HG03108 (cell line): ENCODE results near the gene NCOA3.
A peak's percentile ranks its signal among the peaks of the same experiment; 100 is the strongest.
"Not testable (repeated sequence)": the region's sequence is repeated elsewhere in the genome, so short reads cannot be mapped to it uniquely, and the experiment has no call there.

Experiments
- ATAC-seq: cut with Tn5 transposase; IDR thresholded peaks from one replicate; pipeline ENCODE4 v1.9.1; 2021; ENCODE audit warnings: moderate library complexity; ENCODE audit not compliant: unreplicated experiment

The NCOA3 gene

GRCh38 chr20:47468290-47469050 is 33.2 kb upstream of the NCOA3 start:
- ATAC-seq: peak; percentile 50

DNA sequence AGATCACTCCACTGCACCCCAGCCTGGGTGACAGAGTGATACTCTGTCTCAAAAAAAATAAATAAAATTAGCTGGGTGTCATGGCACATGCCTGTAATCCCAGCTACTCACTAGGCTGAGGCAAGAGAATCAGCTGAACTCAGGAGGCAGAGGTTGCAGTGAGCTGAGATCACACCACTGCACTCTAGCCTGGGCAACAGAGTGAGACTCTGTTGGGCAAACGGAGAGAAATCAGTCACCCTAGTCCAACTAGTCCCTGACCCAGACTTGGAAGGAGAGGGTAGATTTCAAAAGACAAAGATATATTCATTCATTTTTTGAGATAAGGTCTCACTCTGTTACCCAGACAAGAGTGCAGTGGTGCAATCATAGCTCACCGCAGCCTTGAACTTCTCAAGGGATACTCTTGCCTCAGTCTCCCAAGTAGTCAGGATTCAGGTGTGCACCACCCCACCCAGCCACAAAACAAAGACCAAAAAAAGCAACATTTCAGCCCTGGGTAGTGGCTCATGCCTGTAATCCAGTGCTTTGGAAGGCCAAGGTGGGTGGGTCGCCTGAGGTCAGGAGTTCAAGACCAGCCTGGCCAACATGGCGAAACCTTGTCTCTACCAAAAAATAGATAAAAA is 26.2 kb upstream of the NCOA3 start:
- no peak for ATAC-seq

DNA sequence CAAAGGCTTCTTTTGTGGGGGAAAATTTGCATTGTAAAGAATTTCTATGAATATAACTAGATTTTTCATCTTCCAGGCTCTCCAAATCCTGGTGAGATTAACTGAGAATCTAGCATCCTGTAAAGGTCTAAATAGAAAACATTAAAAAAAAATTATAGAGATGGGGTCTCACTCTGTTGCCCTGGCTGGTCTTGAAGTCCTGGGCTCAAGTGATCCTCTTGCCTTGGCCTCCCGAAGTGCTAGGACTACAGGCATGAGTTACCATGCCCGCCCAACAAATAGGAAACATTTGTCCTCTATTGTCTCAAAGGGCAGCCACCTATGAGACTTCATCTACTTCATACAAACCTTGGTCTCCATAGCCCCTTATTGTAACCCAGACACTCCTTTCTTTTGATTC is 25.2 kb upstream of the NCOA3 start:
- no peak for ATAC-seq

DNA sequence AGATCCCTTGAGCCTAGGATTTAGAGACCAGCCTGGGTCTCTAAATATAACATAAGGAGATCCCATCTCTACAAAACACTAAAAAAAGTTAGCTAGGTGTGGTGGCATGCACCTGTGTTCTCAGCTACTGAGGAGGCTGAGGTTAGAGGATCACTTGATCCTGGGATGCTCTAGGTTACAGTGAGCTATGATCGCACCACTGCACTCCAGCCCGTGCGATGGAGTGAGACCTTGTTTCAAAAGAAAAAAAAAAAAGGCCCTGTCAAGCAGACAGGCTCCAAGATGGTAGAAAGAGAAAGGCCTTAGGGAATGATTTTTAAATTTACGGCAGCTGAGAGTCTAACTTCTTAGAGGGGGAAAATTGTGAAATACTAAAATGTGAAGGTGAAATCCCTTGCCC is 22.6 kb upstream of the NCOA3 start:
- no peak for ATAC-seq

DNA sequence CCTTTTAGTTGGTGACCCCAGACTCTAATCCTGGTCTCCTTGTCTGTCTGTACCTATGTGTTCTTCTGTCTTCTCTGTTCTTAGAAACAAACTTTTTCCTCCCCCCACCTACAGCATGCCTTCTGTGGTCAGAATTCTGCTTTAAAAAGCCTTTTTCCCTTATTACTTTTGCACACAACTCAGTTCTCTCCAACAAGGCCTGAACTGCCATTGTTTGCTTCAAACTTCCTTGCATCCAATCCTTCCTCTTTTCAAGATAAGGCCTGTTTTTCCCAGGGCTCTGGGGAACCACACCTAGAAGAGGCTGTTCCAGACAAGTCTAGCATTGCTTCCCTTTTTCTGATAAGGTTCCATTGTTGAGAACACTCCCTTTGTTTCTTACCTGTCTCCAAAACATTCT is 22.2 kb upstream of the NCOA3 start:
- ATAC-seq: no peak

- ATAC-seq: no peak
Observed at GRCh38 chr20:47480239-47480638, 21.4 kb upstream of the NCOA3 start.

DNA sequence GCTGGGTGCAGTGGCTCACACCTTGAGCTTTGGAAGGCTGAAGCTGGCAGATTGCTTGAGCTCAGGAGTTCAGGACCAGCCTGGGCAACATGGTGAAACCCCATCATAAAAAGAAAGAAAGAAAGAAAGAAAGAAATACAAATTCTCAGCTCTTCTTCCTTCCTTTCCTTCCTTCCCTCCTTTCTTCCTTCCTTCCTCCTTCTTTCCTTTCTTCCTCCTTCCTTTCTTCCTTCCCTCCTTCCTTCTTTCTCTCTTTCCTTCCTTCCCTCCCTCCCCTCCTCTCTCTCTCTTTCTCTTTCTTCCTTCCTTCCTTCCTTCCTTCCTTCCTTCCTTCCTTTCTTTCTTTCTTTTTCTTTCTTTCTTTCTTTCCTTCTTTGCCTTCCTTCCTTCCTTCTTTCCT is 21.0 kb upstream of the NCOA3 start:
- ATAC-seq: no peak

- no peak for ATAC-seq
Observed at GRCh38 chr20:47481330-47482216, 20.1 kb upstream of the NCOA3 start.

DNA sequence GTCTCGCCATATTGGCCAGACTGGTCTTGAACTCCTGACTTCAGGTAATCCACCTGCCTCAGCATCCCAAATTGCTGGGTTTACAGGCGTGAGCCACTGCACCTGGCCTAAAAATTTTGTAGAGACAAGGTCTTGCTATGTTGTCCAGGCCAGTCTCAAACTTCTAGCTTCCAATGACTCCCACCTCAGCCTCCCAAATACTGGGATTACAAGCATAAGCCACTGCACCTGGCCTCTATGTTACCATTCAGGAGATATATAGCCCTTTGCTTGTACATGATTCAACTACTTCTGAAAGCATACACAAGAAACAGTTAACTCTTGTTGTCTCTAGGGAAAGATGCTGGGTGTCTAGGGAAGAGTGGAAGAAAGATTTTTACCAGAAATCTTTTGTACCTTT is 19.0 kb upstream of the NCOA3 start:
- no peak for ATAC-seq

GRCh38 chr20:47484303-47484702 is 17.4 kb upstream of the NCOA3 start:
- ATAC-seq: no peak

DNA sequence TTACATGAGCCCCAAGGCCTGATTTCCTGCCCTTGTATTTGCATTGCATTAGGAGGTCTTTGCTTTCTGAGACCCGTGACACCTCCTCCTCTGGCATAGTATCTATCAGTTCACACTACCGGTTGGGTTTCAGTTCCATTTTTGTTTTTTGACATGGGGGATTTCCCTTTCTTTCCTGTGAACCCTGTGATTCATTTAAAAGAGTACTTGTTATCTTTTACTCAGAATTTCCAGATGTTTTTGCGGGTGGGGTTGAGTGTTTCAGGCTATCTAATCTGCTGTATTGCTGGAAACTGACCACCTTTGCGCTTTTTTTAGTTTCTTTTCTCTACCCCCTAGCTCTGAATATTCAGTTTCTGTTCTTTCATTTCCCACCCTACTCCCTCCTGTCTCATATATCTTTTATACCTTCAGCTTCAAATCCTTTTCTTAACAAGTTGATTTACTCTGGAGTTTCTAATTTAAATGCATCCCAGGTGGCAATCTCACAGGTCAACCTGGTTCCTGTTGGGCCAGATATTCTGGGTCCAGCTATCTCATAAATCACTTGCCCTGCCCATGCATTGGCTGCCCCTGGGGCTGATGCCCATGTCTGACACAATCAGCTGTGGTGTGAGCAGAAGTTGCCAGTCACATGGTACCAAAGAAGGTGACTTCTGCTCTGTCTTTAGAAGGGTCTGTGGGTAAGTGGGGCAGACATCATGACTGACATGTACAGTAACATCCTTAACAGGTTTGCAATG is 14.3 kb upstream of the NCOA3 start:
- peak; percentile 57 for ATAC-seq

DNA sequence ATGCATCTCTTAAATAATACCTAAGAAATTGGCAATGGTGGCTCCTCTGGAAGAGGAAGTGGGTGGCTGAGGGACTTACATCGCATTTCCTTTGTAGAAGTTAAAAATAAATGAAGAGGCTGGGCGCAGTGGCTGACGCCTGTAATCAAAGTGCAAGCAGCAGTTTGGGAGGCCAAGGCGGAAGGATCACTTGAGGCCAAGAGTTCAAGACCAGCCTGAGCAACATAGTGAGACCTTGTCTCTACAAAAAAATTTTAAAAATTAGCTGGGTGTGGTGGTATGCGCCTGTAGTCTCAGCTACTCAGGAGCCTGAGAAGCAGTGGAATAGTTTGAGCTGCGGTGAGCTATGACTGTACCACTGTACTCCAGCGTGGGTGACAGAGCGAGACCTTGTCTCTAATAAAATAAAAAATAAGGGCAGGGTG is 12.2 kb upstream of the NCOA3 start:
- ATAC-seq: no peak

DNA sequence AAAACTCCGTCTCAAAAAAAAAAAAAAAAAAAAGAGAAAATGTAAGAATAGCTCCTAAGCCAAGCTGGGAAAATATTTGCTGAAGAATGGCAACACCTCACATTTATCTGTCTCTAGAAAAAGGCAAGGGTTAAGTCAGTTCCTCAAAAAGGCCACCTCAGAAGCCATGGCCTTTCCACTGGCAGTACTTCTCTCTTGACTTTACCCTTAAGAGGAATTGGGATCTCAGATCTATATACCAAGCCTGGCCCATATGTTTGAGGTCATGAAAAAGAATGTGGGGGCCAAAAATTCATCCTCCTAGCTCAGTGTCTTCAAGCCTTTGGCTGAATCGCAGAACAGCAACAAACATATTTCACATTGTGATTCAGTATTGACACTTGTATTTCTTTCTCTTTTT is 10.9 kb upstream of the NCOA3 start:
- ATAC-seq: no peak

DNA sequence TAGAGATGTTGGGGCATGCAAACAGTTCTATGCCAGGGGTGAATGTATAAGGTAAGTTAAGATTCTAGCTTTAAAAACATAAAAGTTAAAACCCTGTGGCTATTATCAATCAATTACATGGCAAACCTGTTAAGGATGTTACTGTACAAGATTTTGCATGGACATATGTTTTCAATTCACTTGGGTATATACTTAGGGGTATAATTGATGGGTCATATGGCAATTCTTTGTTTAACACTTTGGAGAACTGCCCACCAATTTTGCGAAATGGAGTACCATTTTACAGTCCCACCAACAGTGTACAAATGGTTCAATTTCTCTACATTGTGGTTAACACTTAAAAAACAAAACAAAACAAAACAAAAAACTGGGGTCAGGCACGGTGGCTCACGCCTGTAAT is 9.4 kb upstream of the NCOA3 start:
- ATAC-seq: no peak

- ATAC-seq: peak; percentile 37
Observed at GRCh38 chr20:47493175-47493962, 8.3 kb upstream of the NCOA3 start.

GRCh38 chr20:47493963-47494293 is 7.8 kb upstream of the NCOA3 start:
- ATAC-seq: no peak

- not testable (repeated sequence) for ATAC-seq
Observed at GRCh38 chr20:47494606-47495005, 7.1 kb upstream of the NCOA3 start.

- ATAC-seq: no peak
Observed at GRCh38 chr20:47496118-47496517, 5.6 kb upstream of the NCOA3 start.

DNA sequence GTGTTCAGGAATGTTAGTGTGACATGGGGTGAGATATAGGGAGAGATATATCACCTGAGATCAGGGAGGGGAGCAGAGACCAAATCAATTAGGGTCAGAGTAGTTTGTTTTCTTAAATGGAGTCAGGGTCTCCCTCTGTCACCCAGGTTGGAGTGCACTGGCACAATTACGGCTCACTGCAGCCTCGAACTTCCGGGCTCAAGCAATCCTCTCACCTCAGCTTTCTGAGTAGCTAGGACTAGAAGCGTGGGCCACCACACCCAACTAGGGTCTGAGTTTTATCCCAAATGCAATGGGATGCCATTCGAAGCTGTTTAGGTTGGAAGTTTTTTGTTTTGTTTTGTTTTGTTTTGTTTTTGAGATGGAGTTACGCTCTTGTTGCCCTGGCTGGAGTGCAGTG is 3.1 kb upstream of the NCOA3 start:
- ATAC-seq: no peak

DNA sequence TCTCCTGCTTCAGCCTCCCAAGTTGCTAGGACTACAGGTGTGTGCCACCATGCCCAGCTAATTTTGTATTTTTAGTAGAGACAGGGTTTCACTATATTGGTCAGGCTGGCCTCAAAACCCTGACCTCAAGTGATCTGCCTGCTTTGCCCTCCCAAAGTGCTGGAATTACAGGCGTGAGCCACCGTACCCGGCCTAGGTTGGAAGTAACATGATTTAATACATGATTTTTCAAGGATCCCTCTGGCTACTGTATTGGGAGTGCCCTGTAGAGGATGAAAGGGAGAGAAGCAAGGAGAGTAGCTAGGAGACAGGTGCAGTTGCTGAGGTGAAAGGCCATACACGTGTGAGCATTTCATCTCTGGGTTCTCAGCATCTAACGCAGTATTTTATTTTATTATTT is 2.6 kb upstream of the NCOA3 start:
- no peak for ATAC-seq
